ENCODE measurements around the gene GALNT2. TPM values are rescaled to one million over a fixed set of nuclear protein-coding genes. Genes with fewer than 3 reads are reported as not detected.
A peak's percentile ranks its signal among the peaks of the same experiment; 100 is the strongest.

GALNT2 gene
- total RNA-seq, 1 donor, result 69.5 TPM

GRCh38 chr1:230233786-230234185 lies 166.7 kb downstream of the GALNT2 start:
- no peak for TF ChIP-seq CTCF (IDR thresholded peaks at IDR 0.05; ENCODE audit: insufficient read depth, low read depth, low read length)
- H3K4me3 ChIP-seq (ENCODE audit: low read depth, low read length), result no peak overlapping the region
- DNase-seq (ENCODE audit: low read depth), result no peak

GRCh38 chr1:230235876-230236275 lies 168.8 kb downstream of the GALNT2 start:
- DNase-seq (ENCODE audit: low read depth), result no peak
- H3K4me3 ChIP-seq (ENCODE audit: low read depth, low read length), result no peak overlapping the region
- TF ChIP-seq CTCF (IDR thresholded peaks at IDR 0.05; ENCODE audit: insufficient read depth, low read depth, low read length), result no peak

- DNase-seq (ENCODE audit: low read depth), result peak; percentile 20
- TF ChIP-seq CTCF (IDR thresholded peaks at IDR 0.05; ENCODE audit: insufficient read depth, low read depth, low read length), result no peak
- no peak overlapping the region for H3K4me3 ChIP-seq (ENCODE audit: low read depth, low read length)
These were observed 169.4 kb downstream of the GALNT2 start for GRCh38 chr1:230236301-230237008.

- peak; percentile 28 for DNase-seq (ENCODE audit: low read depth)
- TF ChIP-seq CTCF (IDR thresholded peaks at IDR 0.05; ENCODE audit: insufficient read depth, low read depth, low read length), result no peak
- no peak overlapping the region for H3K4me3 ChIP-seq (ENCODE audit: low read depth, low read length)
These were observed 170.0 kb downstream of the GALNT2 start for GRCh38 chr1:230237009-230237370.

GRCh38 chr1:230237805-230238204 lies 170.8 kb downstream of the GALNT2 start:
- DNase-seq (ENCODE audit: low read depth), result no peak
- no peak overlapping the region for H3K4me3 ChIP-seq (ENCODE audit: low read depth, low read length)
- TF ChIP-seq CTCF (IDR thresholded peaks at IDR 0.05; ENCODE audit: insufficient read depth, low read depth, low read length), result no peak

- DNase-seq (ENCODE audit: low read depth), result no peak
- no peak for TF ChIP-seq CTCF (IDR thresholded peaks at IDR 0.05; ENCODE audit: insufficient read depth, low read depth, low read length)
These were observed 173.5 kb downstream of the GALNT2 start for GRCh38 chr1:230240446-230241086.

More at GRCh38 chr1:230240446-230241086, 173.5 kb downstream of the GALNT2 start:
- no peak overlapping the region for H3K4me3 ChIP-seq (ENCODE audit: low read depth, low read length)
